Measurements from ENCODE around the gene WHRN. TPM values are rescaled to one million over a fixed set of nuclear protein-coding genes. Genes with fewer than 3 reads are reported as not detected.

WHRN gene
- total RNA-seq, result 4.7 and 5.6 TPM in 2 replicates

DNA sequence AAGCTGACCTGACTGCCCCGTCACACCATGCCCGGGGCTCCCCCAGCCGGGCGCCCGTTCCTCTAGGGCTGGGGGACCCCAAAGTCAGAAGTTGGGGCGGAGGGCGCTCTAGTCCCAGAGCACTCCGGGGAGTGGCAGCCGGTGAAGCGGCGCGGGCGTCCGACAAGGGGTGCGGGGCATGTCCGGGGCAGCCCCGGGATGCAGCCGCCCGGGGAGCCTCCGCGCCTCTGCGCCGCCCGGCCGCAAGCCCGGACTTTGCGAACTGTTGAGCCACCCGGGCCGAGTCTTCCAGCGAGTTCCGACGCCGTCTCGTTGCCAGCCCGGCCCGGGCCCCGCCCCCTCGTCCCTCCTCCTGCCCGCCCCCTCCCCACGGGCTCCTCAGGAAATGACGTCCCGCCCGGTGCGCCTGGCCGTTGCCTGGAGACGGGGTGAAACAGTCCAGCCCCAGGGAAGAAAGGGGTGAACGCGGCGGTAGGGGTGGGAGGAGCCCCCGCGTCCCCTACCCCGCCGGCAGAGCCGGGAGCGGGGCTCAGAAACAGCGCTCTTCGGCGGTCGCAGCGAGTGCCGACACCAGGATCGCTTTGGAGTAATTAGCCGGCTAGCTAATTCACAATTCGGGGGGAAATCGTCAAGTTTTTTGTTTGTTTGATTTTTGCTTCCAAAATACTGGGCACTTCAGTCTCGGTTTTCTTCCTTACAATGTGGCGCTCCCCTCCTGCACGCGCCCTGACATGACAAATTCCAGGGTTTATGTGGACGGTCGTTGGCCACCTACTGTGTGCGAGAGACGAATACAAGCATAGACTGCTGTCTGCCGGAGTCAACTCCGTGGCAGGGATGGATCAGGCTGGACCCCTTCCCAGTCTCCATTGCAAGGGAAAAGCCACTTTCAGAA lies at the start of gene WHRN:
TSS of gene WHRN (minus strand) at position 287 of the 895 bp plus-strand sequence. CDS start 672 bp downstream, outside the sequence.

DNA sequence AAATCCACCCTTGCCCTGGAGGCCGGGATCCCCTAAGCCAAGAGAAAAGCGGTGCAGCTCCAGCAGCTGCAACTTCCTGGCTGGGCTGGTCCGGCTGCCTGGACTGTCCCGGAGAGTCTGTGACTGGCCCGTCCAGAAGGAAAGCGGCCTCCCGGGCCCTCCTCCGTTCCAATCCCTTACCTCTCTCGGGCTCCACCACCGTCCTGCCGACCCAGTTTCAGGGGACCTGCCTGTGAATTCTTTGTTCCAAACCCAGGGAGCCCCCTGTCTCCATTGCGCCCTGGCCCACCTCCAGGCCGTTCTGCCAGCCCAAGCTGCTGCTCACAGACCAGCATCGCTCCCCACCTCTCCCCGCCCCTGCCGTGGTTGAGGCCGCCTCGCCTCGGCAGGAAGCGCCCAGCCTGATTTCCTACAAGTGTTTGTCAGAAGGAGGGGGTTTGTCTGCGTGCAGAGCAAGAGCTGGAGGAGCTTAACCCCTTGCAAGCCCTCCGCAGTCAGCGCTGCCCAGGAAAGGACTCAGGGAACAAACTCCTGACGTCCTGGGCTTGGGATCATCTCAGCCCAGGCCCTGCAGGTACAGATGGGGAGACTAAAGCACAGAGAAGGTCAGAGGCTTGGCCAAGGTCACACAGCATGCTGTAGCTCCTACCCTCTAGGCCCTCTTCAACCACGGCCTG lies 117.5 kb downstream of the WHRN start, which contains the start of gene AKNA:
TSS of gene AKNA (minus strand) at position 303 of the 677 bp plus-strand sequence. CDS start 6,649 bp downstream, outside the sequence.

Small RNA genes lying within 50 kb of the gene (small RNA-seq; reads per million reads assigned to genes)
- not detected for gene AL138895.2

Other genes starting within 250 kb of the WHRN start
- gene ORM1, start 182.4 kb downstream of the WHRN start, total RNA-seq, result not detected in 2 replicates
- gene ORM2, start 175.6 kb downstream of the WHRN start, total RNA-seq, result not detected in 2 replicates
- gene AKNA, start 117.5 kb downstream of the WHRN start, total RNA-seq, result 27.4 and 31.8 TPM in 2 replicates
- 114 and 128 TPM in 2 replicates for gene ATP6V1G1, start 82.3 kb upstream of the WHRN start, total RNA-seq
- gene TMEM268, start 105.8 kb upstream of the WHRN start, total RNA-seq, result 9.8 and 11.9 TPM in 2 replicates
- gene TEX53, start 152.3 kb upstream of the WHRN start, total RNA-seq, result not detected in 2 replicates
- not detected in 2 replicates for gene TEX48, start 176.7 kb upstream of the WHRN start, total RNA-seq